ENCODE results near the gene ZNF266.

DNA sequence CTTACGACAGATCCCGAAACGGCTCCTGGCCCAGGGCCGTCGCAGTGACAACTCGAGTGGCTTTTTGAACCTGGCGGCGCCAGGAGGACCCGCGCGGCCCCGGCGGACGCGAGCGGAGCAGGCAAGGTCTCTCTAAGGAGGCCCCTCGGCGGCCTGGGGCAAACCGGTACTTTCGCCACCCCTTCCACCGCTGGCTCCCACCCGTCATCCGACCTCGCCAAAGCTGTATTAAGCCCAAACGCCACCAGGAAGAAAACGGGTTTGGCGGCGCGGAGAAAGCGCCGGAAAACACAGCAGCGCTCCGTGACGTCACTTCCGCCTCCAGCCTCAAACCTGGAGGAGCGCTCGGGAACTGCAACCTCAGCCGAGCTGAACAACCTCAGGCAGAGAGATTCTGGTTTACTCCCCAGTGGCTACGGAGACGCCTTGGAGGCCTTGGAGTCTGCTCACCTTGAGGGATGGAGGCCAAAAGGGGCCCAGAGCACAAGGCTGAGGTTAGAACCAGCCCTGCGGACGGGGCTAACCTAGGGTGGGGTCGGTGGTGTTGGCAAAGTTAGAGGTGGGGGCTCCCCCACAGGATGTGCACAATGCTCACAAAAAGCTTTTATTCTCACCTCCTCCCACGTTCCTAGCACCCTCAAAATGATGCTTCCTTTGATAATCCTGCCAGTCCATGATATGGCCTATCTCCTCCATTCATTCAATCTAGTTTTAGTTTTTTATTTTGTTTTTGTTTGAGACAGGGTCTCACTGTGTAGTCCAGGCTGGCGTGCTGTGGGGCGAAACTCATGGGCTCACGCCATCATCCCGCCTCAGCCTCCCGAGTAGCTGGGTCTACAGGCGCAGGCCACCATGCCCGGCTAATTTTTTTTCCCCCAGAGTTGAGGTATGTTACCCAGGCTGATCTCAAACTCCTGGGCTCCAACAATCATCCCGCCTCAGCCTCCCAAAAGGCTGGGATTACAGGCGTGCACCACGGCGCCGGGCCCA, at the start of gene ZNF266:
- TF ChIP-seq PPARA (CRISPR knock-in tag; IDR thresholded peaks at IDR 0.05; ENCODE audit: borderline replicate concordance), result no peak
- no peak for TF ChIP-seq PATZ1 (CRISPR knock-in tag; IDR thresholded peaks at IDR 0.05; ENCODE audit: borderline replicate concordance)
- TF ChIP-seq ESRRG (CRISPR knock-in tag; IDR thresholded peaks at IDR 0.05), result no peak
- TF ChIP-seq, protein P1, sequence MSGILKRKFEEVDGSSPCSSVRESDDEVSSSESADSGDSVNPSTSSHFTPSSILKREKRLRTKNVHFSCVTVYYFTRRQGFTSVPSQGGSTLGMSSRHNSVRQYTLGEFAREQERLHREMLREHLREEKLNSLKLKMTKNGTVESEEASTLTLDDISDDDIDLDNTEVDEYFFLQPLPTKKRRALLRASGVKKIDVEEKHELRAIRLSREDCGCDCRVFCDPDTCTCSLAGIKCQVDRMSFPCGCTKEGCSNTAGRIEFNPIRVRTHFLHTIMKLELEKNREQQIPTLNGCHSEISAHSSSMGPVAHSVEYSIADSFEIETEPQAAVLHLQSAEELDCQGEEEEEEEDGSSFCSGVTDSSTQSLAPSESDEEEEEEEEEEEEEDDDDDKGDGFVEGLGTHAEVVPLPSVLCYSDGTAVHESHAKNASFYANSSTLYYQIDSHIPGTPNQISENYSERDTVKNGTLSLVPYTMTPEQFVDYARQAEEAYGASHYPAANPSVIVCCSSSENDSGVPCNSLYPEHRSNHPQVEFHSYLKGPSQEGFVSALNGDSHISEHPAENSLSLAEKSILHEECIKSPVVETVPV (CRISPR knock-in tag; IDR thresholded peaks at IDR 0.05), result no peak
